ENCODE data around the gene IGFBP6.

The IGFBP6 gene

DNA sequence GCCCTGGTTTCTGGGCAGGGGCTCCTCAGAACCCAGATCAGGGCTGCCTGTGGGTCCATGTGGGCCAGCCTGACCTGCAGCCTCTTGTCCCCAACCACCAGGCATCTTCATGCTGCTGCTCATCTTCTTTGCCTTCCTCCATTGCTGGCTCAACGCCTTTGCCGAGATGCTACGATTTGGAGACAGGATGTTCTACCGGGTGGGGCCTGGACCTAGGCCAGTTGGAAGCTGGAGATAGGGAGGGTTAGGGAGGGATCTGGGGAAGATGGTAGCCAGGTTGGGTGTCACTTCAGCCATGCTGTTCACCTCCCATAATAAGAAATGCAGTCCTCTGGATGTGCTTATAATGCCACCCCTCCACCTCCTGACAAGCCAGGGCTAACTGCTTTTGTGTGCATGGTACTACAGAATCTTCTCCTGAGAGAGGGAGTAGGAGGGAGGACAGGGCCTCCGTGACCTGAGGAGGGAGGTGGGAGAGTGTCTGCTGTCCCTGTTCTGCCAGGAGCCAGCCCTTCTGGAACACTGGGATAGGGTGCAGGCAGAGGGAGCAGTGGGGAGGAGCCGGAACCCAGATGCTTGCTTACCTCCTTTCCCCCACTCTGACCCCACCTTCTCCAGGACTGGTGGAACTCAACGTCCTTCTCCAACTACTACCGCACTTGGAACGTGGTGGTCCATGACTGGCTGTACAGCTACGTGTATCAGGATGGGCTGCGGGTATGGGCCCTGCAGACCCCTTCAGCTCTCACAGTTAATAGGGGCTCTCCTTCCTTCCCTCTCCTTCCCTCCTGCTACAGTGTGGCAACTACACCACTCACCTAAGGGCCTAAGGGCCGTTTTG is 23.4 kb downstream of the IGFBP6 start:
- Histone ChIP-seq H3K9me3 (ENCODE audit: low read length) (no peaks in the 10 kb centered on the region), H3K36me3 (ENCODE audit: insufficient read depth, low read length) (no peaks in the 10 kb centered on the region), H3K4me1 (ENCODE audit: insufficient read depth, low read length, severe bottlenecking) (no peaks in the 10 kb centered on the region), H3K79me2 (ENCODE audit: insufficient read depth, low read length) (no peaks in the 10 kb centered on the region), H2AFZ (ENCODE audit: low read length) (no peak overlapping the region), H3K4me2 (ENCODE audit: low read length) (no peak overlapping the region), H3K9ac (ENCODE audit: low read length) (no peak overlapping the region), H3F3A (ENCODE audit: insufficient read depth, low read length) (no peaks in the 10 kb centered on the region), H3K27me3 (ENCODE audit: insufficient read depth, low read length) (no peaks in the 10 kb centered on the region), H3K4me3 (ENCODE audit: low read depth, low read length, poor library complexity, severe bottlenecking) (no peak overlapping the region), H3K27ac (ENCODE audit: low read depth, low read length, poor library complexity, severe bottlenecking) (no peak overlapping the region), H4K20me1 (ENCODE audit: insufficient read depth, low read length) (no peaks in the 10 kb centered on the region), H3K9me2 (ENCODE audit: low read depth, low read length) (no peaks in the 10 kb centered on the region)
- no peak for TF ChIP-seq EZH2 (IDR thresholded peaks at IDR 0.05; ENCODE audit: borderline replicate concordance, low read length)
- TF ChIP-seq, protein P1, sequence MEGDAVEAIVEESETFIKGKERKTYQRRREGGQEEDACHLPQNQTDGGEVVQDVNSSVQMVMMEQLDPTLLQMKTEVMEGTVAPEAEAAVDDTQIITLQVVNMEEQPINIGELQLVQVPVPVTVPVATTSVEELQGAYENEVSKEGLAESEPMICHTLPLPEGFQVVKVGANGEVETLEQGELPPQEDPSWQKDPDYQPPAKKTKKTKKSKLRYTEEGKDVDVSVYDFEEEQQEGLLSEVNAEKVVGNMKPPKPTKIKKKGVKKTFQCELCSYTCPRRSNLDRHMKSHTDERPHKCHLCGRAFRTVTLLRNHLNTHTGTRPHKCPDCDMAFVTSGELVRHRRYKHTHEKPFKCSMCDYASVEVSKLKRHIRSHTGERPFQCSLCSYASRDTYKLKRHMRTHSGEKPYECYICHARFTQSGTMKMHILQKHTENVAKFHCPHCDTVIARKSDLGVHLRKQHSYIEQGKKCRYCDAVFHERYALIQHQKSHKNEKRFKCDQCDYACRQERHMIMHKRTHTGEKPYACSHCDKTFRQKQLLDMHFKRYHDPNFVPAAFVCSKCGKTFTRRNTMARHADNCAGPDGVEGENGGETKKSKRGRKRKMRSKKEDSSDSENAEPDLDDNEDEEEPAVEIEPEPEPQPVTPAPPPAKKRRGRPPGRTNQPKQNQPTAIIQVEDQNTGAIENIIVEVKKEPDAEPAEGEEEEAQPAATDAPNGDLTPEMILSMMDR (IDR thresholded peaks at IDR 0.05; ENCODE audit: low read length): no peak

DNA sequence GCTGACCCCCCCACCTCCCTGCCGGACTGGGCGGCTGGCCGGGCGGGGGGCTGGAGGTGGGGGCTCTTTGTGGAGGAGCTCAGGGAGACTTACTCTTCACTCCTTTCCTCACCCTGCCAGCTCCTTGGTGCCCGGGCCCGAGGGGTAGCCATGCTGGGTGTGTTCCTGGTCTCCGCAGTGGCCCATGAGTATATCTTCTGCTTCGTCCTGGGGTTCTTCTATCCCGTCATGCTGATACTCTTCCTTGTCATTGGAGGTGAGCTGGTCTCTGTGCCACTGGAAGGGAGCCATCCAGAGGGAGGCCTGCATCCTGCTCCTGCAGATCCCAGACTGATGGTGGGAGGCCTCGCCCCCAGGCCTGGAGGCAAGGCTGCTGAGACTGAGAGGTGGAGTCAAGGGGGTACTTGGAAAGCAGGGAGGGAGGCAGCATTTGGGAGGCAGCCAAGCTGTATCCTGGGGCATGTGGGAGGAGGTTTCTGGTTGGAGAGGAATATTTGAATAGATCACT is 25.5 kb downstream of the IGFBP6 start:
- Histone ChIP-seq H4K20me1 (ENCODE audit: insufficient read depth, low read length) (no peaks in the 10 kb centered on the region), H3K4me2 (ENCODE audit: low read length) (no peak overlapping the region), H3K9me3 (ENCODE audit: low read length) (no peaks in the 10 kb centered on the region), H3K27ac (ENCODE audit: low read depth, low read length, poor library complexity, severe bottlenecking) (no peak overlapping the region), H3K4me1 (ENCODE audit: insufficient read depth, low read length, severe bottlenecking) (no peaks in the 10 kb centered on the region), H2AFZ (ENCODE audit: low read length) (no peak overlapping the region), H3F3A (ENCODE audit: insufficient read depth, low read length) (no peaks in the 10 kb centered on the region), H3K36me3 (ENCODE audit: insufficient read depth, low read length) (no peaks in the 10 kb centered on the region), H3K27me3 (ENCODE audit: insufficient read depth, low read length) (no peaks in the 10 kb centered on the region), H3K9me2 (ENCODE audit: low read depth, low read length) (no peaks in the 10 kb centered on the region), H3K4me3 (ENCODE audit: low read depth, low read length, poor library complexity, severe bottlenecking) (no peak overlapping the region), H3K9ac (ENCODE audit: low read length) (no peak overlapping the region), H3K79me2 (ENCODE audit: insufficient read depth, low read length) (no peaks in the 10 kb centered on the region)
- TF ChIP-seq, protein P1 (IDR thresholded peaks at IDR 0.05; ENCODE audit: low read length): no peak
- no peak for TF ChIP-seq EZH2 (IDR thresholded peaks at IDR 0.05; ENCODE audit: borderline replicate concordance, low read length)

DNA sequence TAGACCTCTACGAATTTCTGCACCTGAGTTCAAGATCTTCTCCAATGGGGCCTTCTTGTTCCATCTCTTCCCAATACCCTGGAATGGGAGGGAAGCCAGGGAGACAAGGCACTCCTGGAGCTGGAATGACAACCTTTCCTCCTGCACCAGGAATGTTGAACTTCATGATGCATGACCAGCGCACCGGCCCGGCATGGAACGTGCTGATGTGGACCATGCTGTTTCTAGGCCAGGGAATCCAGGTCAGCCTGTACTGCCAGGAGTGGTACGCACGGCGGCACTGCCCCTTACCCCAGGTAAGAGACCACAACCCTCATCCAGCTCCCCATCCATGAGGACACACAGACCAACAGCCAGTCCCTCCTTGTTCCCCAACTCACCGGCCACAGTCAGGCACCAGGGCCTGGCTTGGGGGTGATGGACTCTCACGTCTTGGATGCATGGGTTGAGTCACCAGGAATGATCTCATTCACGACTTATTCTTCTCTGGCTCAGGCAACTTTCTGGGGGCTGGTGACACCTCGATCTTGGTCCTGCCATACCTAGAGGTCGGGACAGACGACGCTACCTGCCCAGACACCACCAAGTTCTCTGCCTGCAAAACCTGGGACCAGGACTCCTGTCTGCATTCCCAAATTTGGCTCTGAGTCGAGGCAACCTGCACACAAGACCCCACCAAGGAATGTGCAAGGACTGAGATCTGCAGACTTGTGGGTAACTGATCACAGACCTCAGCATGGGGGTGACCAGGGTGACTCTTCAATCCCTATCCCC is 26.3 kb downstream of the IGFBP6 start:
- Histone ChIP-seq H3K4me1 (ENCODE audit: insufficient read depth, low read length, severe bottlenecking) (no peaks in the 10 kb centered on the region), H3K9me2 (ENCODE audit: low read depth, low read length) (no peaks in the 10 kb centered on the region), H3K27ac (ENCODE audit: low read depth, low read length, poor library complexity, severe bottlenecking) (no peak overlapping the region), H2AFZ (ENCODE audit: low read length) (no peak overlapping the region), H3F3A (ENCODE audit: insufficient read depth, low read length) (no peaks in the 10 kb centered on the region), H3K9me3 (ENCODE audit: low read length) (no peaks in the 10 kb centered on the region), H3K36me3 (ENCODE audit: insufficient read depth, low read length) (no peaks in the 10 kb centered on the region), H4K20me1 (ENCODE audit: insufficient read depth, low read length) (no peaks in the 10 kb centered on the region), H3K79me2 (ENCODE audit: insufficient read depth, low read length) (no peaks in the 10 kb centered on the region), H3K9ac (ENCODE audit: low read length) (no peak overlapping the region), H3K4me2 (ENCODE audit: low read length) (no peak overlapping the region), H3K4me3 (ENCODE audit: low read depth, low read length, poor library complexity, severe bottlenecking) (no peak overlapping the region), H3K27me3 (ENCODE audit: insufficient read depth, low read length) (no peaks in the 10 kb centered on the region)
- TF ChIP-seq EZH2 (IDR thresholded peaks at IDR 0.05; ENCODE audit: borderline replicate concordance, low read length): no peak
